Transverse colon (tissue), 4 donors: ENCODE results near the gene B4GALNT1. TPM values are rescaled to one million over a fixed set of nuclear protein-coding genes. Genes with fewer than 3 reads are reported as not detected.
A peak's percentile ranks its signal among the peaks of the same experiment; 100 is the strongest.
"Not testable (repeated sequence)": the region's sequence is repeated elsewhere in the genome, so short reads cannot be mapped to it uniquely, and the experiment has no call there.

Experiments used
- DNase-seq: peaks from one replicate; pipeline ENCODE4 v3.0.0-alpha.2; 2019
- H3K27ac ChIP-seq, 4 donors: fragments of 200-600 bp; sonication (generic); 2 replicates each; pipeline ENCODE4 v1.5.1; 2016 to 2018; ENCODE audit warnings: inconsistent platforms in 4 of 4
- H3K27me3 ChIP-seq: fragments of 200-600 bp; sonication (generic); 2 replicates; pipeline ENCODE4 v1.5.1; 2017; ENCODE audit warnings: inconsistent platforms
- H3K36me3 ChIP-seq, 4 donors: fragments of 200-600 bp; sonication (generic); 2 replicates each; pipeline ENCODE4 v1.5.1; 2017 to 2019; ENCODE audit warnings: inconsistent platforms in 4 of 4
- H3K4me1 ChIP-seq, 4 donors: fragments of 200-600 bp; sonication (generic); 2 replicates each; pipeline ENCODE4 v1.5.1; 2017 to 2020; ENCODE audit warnings: inconsistent platforms in 4 of 4
- H3K4me3 ChIP-seq, 4 donors: fragments of 200-600 bp; sonication (generic); 1 replicate in 1 of 4; 2 replicates in 3 of 4; pipeline versions ENCODE4 v1.5.1 to v1.6.1; 2017 to 2019; ENCODE audit warnings: inconsistent platforms in 4 of 4
- H3K9me3 ChIP-seq, 2 donors: fragments of 200-600 bp; sonication (generic); 2 replicates each; pipeline ENCODE4 v1.5.1; 2017 to 2019; ENCODE audit warnings: inconsistent platforms in 2 of 2
- CTCF ChIP-seq, 5 experiments: fragments of 200-600 bp in 3 of 5; fragments of 450-650 bp in 2 of 5; sonication (generic) in 3 of 5; IDR thresholded peaks; 1 replicate in 2 of 5; 2 replicates in 3 of 5; pipeline ENCODE4 v1.5.1; 2016 to 2017; ENCODE audit warnings: antibody characterized with exemption in 5 of 5, inconsistent platforms in 3 of 5, mild to moderate bottlenecking in 2 of 5, moderate library complexity in 1 of 5
- EP300 ChIP-seq: sonication (generic); formaldehyde crosslinking; IDR thresholded peaks from one replicate; pipeline ENCODE4 v1.6.1; 2017; ENCODE audit warnings: antibody characterized with exemption, low read depth
- POLR2A ChIP-seq: fragments of 450-650 bp; IDR thresholded peaks from one replicate; pipeline ENCODE4 v1.6.1; 2016; ENCODE audit warnings: antibody characterized with exemption, mild to moderate bottlenecking, moderate library complexity
- POLR2AphosphoS5 ChIP-seq, 3 donors: sonication (generic); formaldehyde crosslinking; IDR thresholded peaks; one replicate each; pipeline ENCODE4 v1.6.1; 2016; ENCODE audit warnings: antibody characterized with exemption in 3 of 3
- WGBS, 2 donors: methylation state at CpG; one replicate each; pipeline ENCODE4 v1.1.5; 2018; ENCODE audit warnings: low coverage in 1 of 2; 5-methylcytosine and 5-hydroxymethylcytosine counted together
- in situ Hi-C, 4 donors: fragments of 200-750 bp; cut with MboI; loops; one replicate each; pipeline versions ENCODE4 v1.15.0 to v1.15.1; 2017; ENCODE audit warnings: low sequenced_read_pairs in 3 of 4, low pct_ligation_motif_present in 1 of 4, low pct_unique_long_range_greater_than_20kb in 1 of 4
- intact Hi-C: fragments of 100-400 bp; cut with DNase I; formaldehyde crosslinking; loops from one replicate; pipeline ENCODE4 v1.15.1; 2023; ENCODE audit warnings: low total_unique reads
- total RNA-seq, 4 donors: library from RNA; depleted of rRNA; stranded (reverse); fragments of >200 nt; gene quantifications; one replicate each; pipeline ENCODE4 v1.1.0, GENCODE V29; 2016

The B4GALNT1 gene
- total RNA-seq, result 1 to 10 TPM in 2 of 4 donors, under 1 TPM in 1, not detected in 1; 0.68 to 6.4 (median 2.1) TPM

DNA sequence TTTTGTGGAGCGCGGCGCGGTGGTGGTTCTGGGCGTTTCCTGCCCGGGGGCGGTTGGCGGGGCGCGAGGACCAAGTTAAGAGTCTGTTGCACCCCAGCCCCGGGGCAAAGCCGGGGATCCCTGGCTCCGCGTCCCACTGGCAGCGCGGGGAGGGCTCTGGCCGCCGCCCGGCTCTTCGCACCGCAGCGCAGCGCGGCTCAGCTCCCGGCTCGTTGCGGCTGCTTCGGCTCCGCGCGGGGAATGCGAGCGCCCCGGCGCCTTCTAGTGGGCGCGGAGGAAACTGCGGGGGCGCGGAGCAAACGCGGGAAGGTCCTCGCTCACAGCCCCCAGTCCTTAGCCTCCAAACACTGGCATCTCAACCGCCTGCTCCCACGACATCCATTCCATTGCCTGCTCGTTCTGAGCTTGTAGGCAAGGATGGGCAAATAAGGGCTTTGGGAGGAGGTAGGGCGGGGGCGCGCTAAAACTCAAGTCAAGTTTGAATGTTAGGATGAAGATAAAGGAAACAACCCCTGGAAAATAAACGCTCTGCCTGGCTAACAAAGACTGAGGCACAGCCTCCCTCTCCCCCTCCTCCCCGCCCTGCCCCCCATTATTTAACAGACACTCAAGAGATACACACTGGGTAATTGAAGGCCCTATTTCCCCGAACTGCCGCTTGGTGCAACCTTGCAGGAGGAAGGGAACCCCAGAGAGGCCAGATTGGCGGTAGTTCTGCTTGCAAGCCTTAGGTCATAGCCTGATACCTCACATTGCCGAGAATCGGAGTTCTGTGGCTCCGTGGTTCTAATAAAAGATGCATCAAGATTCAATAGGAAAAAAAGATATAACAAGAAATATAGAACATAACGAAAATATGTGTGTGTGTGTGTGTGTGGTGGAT is at the start of gene B4GALNT1:
Gene B4GALNT1 (minus strand): TSS at position 244 of the 883 bp plus-strand sequence. CDS start 1,069 bp downstream, outside the sequence.
- H3K27ac ChIP-seq, result no peak within 1 kb of the TSS

DNA sequence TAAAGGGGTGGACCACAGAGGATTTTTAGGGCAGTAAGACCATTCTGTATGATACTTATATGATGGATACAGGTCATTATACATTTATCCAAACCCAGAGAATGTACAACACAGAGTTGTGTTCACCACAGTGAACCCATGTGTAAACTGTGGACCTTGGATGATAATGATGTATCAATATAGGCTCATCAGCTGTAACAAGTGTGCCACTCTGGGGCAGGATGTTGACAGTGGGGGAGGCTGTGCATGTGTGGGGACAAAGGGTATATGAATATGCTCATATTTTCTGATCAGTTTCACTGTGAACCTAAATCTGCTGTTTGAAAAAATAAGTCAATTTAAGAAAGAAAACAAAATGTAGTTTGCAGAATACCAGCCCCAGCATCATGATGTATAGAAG is 46.7 kb upstream of the B4GALNT1 start:
- Histone ChIP-seq H3K4me3 (no peak overlapping the region), H3K27ac (no peak overlapping the region), H3K9me3 (no peaks in the 10 kb centered on the region), H3K4me1 (no peaks in the 10 kb centered on the region), H3K27me3 (peaks cover 7% of the 10 kb centered on the region), H3K36me3 (no peaks in the 10 kb centered on the region)
- in situ Hi-C loops (no loop called here), intact Hi-C loops (no loop called here)
- no peak for DNase-seq
- no peak for TF ChIP-seq POLR2A
- no peak for TF ChIP-seq POLR2AphosphoS5 (IDR thresholded peaks at IDR 0.05)
- TF ChIP-seq CTCF (IDR thresholded peaks at IDR 0.05), result no peak
- TF ChIP-seq EP300, result no peak

More for the DNA sequence above, at the start of gene B4GALNT1:
- Histone ChIP-seq H3K27me3 (peaks cover 88% of the 10 kb centered on the region), H3K36me3 (no peaks in the 10 kb centered on the region), H3K4me1 (peaks cover 10 to 20% (median 16%) of the 10 kb centered on the region in 4 donors), H3K4me3 (peak within 1 kb of the TSS; percentile 9 to 62 (median 46)), H3K9me3 (no peaks in the 10 kb centered on the region)
- no peak for TF ChIP-seq EP300
- peak; percentile 75 to 96 (median 92) for TF ChIP-seq CTCF (IDR thresholded peaks at IDR 0.05)
- TF ChIP-seq POLR2AphosphoS5 (IDR thresholded peaks at IDR 0.05), result peak in 1 of 3 donors; percentile 9
- intact Hi-C loops, result no loop called here
- 3 to 11% methylated on average over 5 to 31 of the region's 58 CpGs for WGBS, 2 donors
- in situ Hi-C loops, result no loop called here
- DNase-seq, result peak; percentile 56

DNA sequence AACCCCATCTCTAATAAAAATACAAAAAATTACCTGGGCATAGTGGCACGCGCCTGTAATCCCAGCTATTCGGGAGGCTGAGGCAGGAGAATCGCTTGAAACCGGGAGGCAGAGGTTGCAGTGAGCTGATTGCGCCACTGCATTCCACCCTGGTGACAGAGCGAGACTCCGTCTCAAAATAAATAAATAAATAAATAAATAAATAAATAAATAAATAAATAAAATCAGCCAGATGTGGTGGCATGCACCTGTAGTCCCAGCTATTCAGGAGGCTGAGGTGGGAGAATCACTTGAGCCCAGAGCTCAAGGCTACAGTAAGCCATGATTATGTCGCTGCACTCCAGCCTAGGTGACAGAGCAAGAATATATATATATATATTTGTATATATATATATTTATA is 44.9 kb upstream of the B4GALNT1 start:
- H3K36me3 ChIP-seq, H3K4me3 ChIP-seq, H3K4me1 ChIP-seq, H3K27me3 ChIP-seq, in situ Hi-C loops, H3K9me3 ChIP-seq, intact Hi-C loops, H3K27ac ChIP-seq, DNase-seq: not testable (repeated sequence)
- 90 to 94% methylated on average over 9 of the region's 9 CpGs for WGBS, 2 donors

DNA sequence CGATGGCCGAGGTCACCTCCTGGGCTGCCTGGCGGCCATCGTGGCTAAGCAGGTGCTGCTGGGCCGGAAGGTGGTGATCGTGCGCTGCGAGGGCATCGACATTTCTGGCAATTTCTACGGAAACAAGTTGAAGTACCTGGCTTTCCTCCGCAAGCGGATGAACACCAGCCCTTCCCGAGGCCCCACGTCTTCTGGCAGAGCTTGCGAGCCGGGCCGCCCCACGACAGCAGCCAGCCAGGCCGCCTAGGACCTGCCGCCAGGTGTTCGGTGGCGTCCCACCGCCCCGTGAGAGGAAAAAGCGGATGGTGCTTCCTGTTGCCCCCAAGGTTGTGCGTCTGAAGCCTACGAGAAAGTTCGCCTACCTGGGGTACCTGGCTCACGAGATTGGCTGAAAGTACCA is 41.7 kb upstream of the B4GALNT1 start:
- H3K27me3 ChIP-seq, result no peaks in the 10 kb centered on the region
- H3K27ac ChIP-seq, result no peak overlapping the region
- H3K4me3 ChIP-seq, result no peak overlapping the region
- DNase-seq, result no peak
- TF ChIP-seq POLR2A (no peak), CTCF (IDR thresholded peaks at IDR 0.05) (no peak), EP300 (no peak), POLR2AphosphoS5 (IDR thresholded peaks at IDR 0.05) (no peak)
- in situ Hi-C loops, result no loop called here
- intact Hi-C loops, result loop anchor here (5.0 kb wide), 1 partner anchor 117 kb away; no protein-coding TSS in a partner anchor
- 93 to 100% methylated on average over 2 to 29 of the region's 29 CpGs for WGBS, 2 donors
- H3K4me1 ChIP-seq, result no peaks in the 10 kb centered on the region
- H3K9me3 ChIP-seq, result no peaks in the 10 kb centered on the region
- H3K36me3 ChIP-seq, result no peaks in the 10 kb centered on the region
